DND-41 (cell line): ENCODE results near the gene DAB1.

ENCODE experiments used
- CTCF ChIP-seq: IDR thresholded peaks from 2 replicates; pipeline ENCODE4 v1.5.1; 2012; ENCODE audit warnings: borderline replicate concordance, low read length, moderate library complexity, mild to moderate bottlenecking; ENCODE audit not compliant: poor library complexity, severe bottlenecking; ENCODE audit errors: extremely low read depth
- EZH2 ChIP-seq: IDR thresholded peaks from 3 replicates; pipeline ENCODE4 v1.6.1; 2012; ENCODE audit warnings: borderline replicate concordance, low read depth, mild to moderate bottlenecking, moderate library complexity, low read length, inconsistent platforms; ENCODE audit not compliant: severe bottlenecking

GRCh38 chr1:57020216-57020615 lies 403.6 kb downstream of the DAB1 start:
- TF ChIP-seq CTCF (no peak), EZH2 (no peak)
